ENCODE results near the gene BLOC1S4.

DNA sequence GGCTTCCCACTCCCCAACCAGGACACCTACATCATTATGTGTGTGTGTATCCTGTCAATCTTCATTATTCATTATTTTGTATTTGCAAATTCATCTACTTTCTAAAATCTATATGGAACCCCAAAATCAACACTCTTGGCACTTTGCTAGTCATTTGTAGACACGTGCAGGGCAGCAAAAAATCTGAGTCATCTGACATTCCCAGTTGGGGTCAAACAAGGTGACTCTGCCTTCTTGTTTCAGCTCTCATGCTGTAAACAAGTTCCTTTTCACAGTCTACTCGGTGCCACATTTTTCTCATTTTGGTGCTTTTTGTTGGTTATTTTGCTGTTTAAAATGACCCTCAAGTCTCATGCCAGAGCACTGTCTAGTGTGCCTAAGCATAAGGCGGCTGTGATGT lies 12.2 kb upstream of the BLOC1S4 start:
- TF ChIP-seq EZH2 (IDR thresholded peaks at IDR 0.05) (no peak), POLR2AphosphoS5 (IDR thresholded peaks at IDR 0.05; ENCODE audit: borderline replicate concordance, low read depth, low read length) (no peak)

All from SK-N-MC (cell line).